A549 (cell line): ENCODE measurements around the gene MTCL1.

Source experiments
- BHLHE40 ChIP-seq: IDR thresholded peaks from 2 replicates; pipeline ENCODE4 v1.6.1; 2012; ENCODE audit warnings: low read depth, low read length, inconsistent platforms
- CTCF ChIP-seq: fragments of >200 bp; sonication (Bioruptor Twin); formaldehyde crosslinking; IDR thresholded peaks from 3 replicates; pipeline ENCODE4 v1.5.1; 2016
- HOXA7 ChIP-seq: fragments of 250-450 bp; sonication (Bioruptor Pico); IDR thresholded peaks from 2 replicates; pipeline ENCODE4 v1.5.0; 2020; ENCODE audit warnings: mild to moderate bottlenecking, moderate library complexity
- NPAS2 ChIP-seq: fragments of 250-450 bp; sonication (Bioruptor Pico); IDR thresholded peaks from 2 replicates; pipeline ENCODE4 v1.8.0; 2022; ENCODE audit warnings: mild to moderate bottlenecking, moderate library complexity, borderline replicate concordance

DNA sequence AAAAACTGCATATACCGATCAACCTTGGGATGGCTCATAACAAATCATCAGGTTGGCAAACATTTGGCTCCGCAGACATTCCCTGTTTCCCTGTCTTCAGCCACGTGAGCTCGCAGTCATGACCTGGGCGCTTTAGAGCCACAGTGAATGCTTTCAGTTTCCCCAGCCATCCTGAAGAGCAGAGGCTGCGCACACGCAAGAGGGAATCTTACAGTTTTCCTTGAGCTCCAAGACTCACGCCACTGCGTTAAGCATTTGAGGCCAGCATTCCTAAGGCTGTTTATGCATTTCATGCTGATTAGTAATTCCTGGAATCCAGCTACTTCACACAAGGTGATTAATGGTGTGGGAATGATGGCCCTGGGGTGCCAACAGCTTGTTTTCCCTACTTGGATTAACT, 95.1 kb downstream of the MTCL1 start:
- TF ChIP-seq BHLHE40 (no peak), HOXA7 (CRISPR knock-in tag) (no peak), NPAS2 (CRISPR knock-in tag) (no peak), CTCF (no peak)
